ENCODE data around the gene SPON1. TPM values are rescaled to one million over a fixed set of nuclear protein-coding genes. Genes with fewer than 3 reads are reported as not detected.

SPON1 gene
- total and polyA plus RNA-seq, 9 donors, result 11.9 to 112 (median 56.4) TPM

DNA sequence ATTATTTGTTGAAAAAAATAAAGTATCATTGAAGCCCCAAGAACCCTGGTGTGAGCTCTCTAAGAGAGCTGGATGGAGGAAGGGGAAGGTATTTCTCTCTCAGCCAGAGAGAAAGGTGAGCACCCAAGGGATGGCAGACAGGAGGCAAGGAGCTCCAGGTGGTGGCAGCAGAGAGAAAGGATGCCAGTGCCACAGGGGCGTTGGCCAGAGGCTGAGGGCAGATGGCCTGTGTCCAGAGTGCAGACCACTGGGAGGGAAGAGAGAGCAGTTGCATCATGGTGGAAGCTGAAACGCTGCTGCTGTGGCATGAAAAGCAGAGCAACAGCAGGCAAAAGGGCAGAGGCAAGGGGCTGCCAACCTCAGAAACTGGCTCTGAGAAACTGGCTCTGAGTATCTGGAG is 8.5 kb downstream of the SPON1 start:
- Histone ChIP-seq H3K27ac (no peak overlapping the region), H3K4me3 (no peak overlapping the region), H3K9me3 (no peaks in the 10 kb centered on the region), H3K36me3 (no peaks in the 10 kb centered on the region), H3K4me1 (ENCODE audit: insufficient read depth) (peaks cover 9% of the 10 kb centered on the region), H3K27me3 (no peaks in the 10 kb centered on the region)
- no peak for TF ChIP-seq POLR2A (IDR thresholded peaks at IDR 0.05)
- no peak for TF ChIP-seq EP300 (IDR thresholded peaks at IDR 0.05)
- TF ChIP-seq CTCF (IDR thresholded peaks at IDR 0.05), result no peak
- intact Hi-C loops (cut with DNase I), result no loop called here
- WGBS, 3 donors, result 71 to 79% (median 72%) methylated on average over 2 of the region's 2 CpGs
- no peak for DNase-seq

- TF ChIP-seq POLR2A (IDR thresholded peaks at IDR 0.05) (no peak), CTCF (IDR thresholded peaks at IDR 0.05) (no peak), EP300 (IDR thresholded peaks at IDR 0.05) (no peak)
- DNase-seq, result peak in 3 of 5 donors; percentile 15 to 48 (median 26)
- Histone ChIP-seq H3K27me3 (no peaks in the 10 kb centered on the region), H3K4me1 (ENCODE audit: insufficient read depth) (peaks cover 9% of the 10 kb centered on the region), H3K27ac (no peak overlapping the region), H3K9me3 (no peaks in the 10 kb centered on the region), H3K4me3 (no peak overlapping the region), H3K36me3 (no peaks in the 10 kb centered on the region)
- WGBS, 3 donors, result 9 to 19% (median 11%) methylated on average over 2 of the region's 2 CpGs
- intact Hi-C loops (cut with DNase I), result no loop called here
Observed at GRCh38 chr11:13972043-13972910, 9.8 kb downstream of the SPON1 start.

DNA sequence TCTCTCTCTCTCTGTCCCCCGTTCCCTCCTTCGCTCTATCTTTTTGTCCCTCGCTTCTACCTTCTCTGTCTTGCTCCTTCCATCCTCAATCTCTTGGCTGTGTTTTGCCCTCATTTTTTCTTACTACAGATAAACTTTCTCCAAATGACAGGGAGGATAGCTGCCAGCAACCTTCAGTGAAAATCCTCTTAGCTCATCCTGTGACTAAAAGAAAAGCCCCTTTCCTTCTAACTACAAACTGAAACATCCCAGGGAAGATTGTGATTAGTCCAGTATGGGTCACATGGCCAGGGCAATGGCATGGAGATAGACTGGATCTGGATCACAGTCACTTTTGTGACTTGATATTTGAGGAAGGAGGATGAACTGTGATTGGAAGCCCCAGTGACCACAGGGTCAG is 10.4 kb downstream of the SPON1 start:
- intact Hi-C loops (cut with DNase I), result no loop called here
- no peaks in the 10 kb centered on the region for H3K9me3 ChIP-seq
- DNase-seq, result no peak
- no peak overlapping the region for H3K27ac ChIP-seq
- H3K4me1 ChIP-seq (ENCODE audit: insufficient read depth), result peaks cover 9% of the 10 kb centered on the region
- H3K27me3 ChIP-seq, result no peaks in the 10 kb centered on the region
- no peak overlapping the region for H3K4me3 ChIP-seq
- 71 to 81% (median 78%) methylated on average over 3 of the region's 3 CpGs for WGBS, 3 donors
- TF ChIP-seq EP300 (IDR thresholded peaks at IDR 0.05) (no peak), POLR2A (IDR thresholded peaks at IDR 0.05) (no peak), CTCF (IDR thresholded peaks at IDR 0.05) (no peak)
- H3K36me3 ChIP-seq, result no peaks in the 10 kb centered on the region

DNA sequence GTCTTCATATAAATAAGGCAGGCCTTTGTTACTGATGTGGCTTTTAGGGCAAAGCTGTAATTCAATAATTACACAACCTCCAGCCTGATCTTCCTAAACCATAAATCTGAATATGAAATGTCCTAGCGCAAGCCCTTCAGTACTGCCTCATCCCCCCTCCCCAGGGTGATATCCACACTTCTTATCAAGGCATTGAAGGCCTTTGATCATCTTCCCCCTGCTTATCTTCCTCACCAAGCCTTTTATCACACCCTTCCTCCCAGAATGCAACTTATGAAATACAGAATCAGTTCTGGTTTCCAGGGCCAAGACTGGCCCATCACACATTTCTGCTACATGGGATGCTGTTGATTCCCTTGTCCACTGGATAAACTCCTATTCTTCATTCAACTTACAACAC is 12.1 kb downstream of the SPON1 start:
- H3K4me1 ChIP-seq (ENCODE audit: insufficient read depth), result peaks cover 9% of the 10 kb centered on the region
- H3K27ac ChIP-seq, result no peak overlapping the region
- no peak for DNase-seq
- no peaks in the 10 kb centered on the region for H3K36me3 ChIP-seq
- H3K4me3 ChIP-seq, result no peak overlapping the region
- 80 to 91% (median 87%) methylated on average over 1 of the region's 1 CpG for WGBS, 3 donors
- intact Hi-C loops (cut with DNase I), result no loop called here
- TF ChIP-seq POLR2A (IDR thresholded peaks at IDR 0.05) (no peak), CTCF (IDR thresholded peaks at IDR 0.05) (no peak), EP300 (IDR thresholded peaks at IDR 0.05) (no peak)
- H3K9me3 ChIP-seq, result no peaks in the 10 kb centered on the region
- no peaks in the 10 kb centered on the region for H3K27me3 ChIP-seq

Measured in ovary (tissue), 9 donors.